OCI-LY7 (cell line): Measurements from ENCODE around the gene RNF26. TPM values are rescaled to one million over a fixed set of nuclear protein-coding genes. Genes with fewer than 3 reads are reported as not detected.

Source experiments
- BruUV-seq: library from RNA; stranded (reverse); fragments of 400-500 nt; replicated peaks from 2 replicates; lab custom pipeline; 2021; lab: Mats Ljungman, UMichigan
- CTCF ChIA-PET: fragments of 300-600 bp; sonication (Branson Sonifier 250); formaldehyde crosslinking; loops from one replicate; lab custom pipeline; 2022; ENCODE audit warnings: antibody characterized with exemption; ENCODE audit not compliant: unreplicated experiment; lab: Charles Lee
- POLR2A ChIA-PET: fragments of 300-600 bp; sonication (Branson Sonifier 250); formaldehyde crosslinking; loops from one replicate; lab custom pipeline; 2022; ENCODE audit warnings: antibody characterized with exemption; lab: Charles Lee
- DNase-seq: peaks from one replicate; pipeline ENCODE4 v3.0.0-alpha.2; 2015; ENCODE audit warnings: low spot score
- H2AFZ ChIP-seq: fragments of 200-600 bp; sonication (generic), shearing (Covaris generic); 2 replicates; pipeline ENCODE4 v1.6.1; 2014; ENCODE audit warnings: mild to moderate bottlenecking, antibody characterized with exemption, low read length, moderate library complexity
- H3K27ac ChIP-seq: fragments of 200-600 bp; sonication (generic); 2 replicates; pipeline ENCODE4 v1.5.1; 2014; ENCODE audit warnings: mixed run types, low read depth, mild to moderate bottlenecking, moderate library complexity, low read length, inconsistent platforms; ENCODE audit not compliant: poor library complexity, severe bottlenecking
- H3K36me3 ChIP-seq: fragments of 200-600 bp; sonication (generic); 2 replicates; pipeline ENCODE4 v1.6.1; 2014; ENCODE audit warnings: mild to moderate bottlenecking, antibody characterized with exemption, low read length, moderate library complexity, mixed read lengths; ENCODE audit not compliant: insufficient read depth
- H3K4me1 ChIP-seq: fragments of 200-600 bp; sonication (generic); 2 replicates; pipeline ENCODE4 v1.5.1; 2014; ENCODE audit warnings: mild to moderate bottlenecking, low read length; ENCODE audit not compliant: insufficient read depth, poor library complexity, severe bottlenecking
- H3K4me2 ChIP-seq: fragments of 200-600 bp; sonication (generic); 2 replicates; pipeline ENCODE4 v1.6.1; 2014; ENCODE audit warnings: mild to moderate bottlenecking, low read length
- H3K4me3 ChIP-seq: fragments of 200-600 bp; sonication (generic); 2 replicates; pipeline ENCODE4 v1.5.1; 2014; ENCODE audit warnings: mild to moderate bottlenecking, low read depth, low read length; ENCODE audit not compliant: poor library complexity, severe bottlenecking
- H3K79me2 ChIP-seq: fragments of 200-600 bp; sonication (generic); 2 replicates; pipeline ENCODE4 v1.6.1; 2016; ENCODE audit warnings: low read depth, mild to moderate bottlenecking, low read length, moderate library complexity, mixed read lengths; ENCODE audit not compliant: insufficient read depth
- H3K9me2 ChIP-seq: fragments of 200-600 bp; sonication (generic); 2 replicates; pipeline ENCODE4 v1.6.1; 2016; ENCODE audit warnings: mild to moderate bottlenecking, low read length, mixed read lengths; ENCODE audit not compliant: insufficient read depth
- H3K9me3 ChIP-seq: fragments of 200-600 bp; sonication (generic); 2 replicates; pipeline ENCODE4 v1.6.1; 2014; ENCODE audit warnings: mild to moderate bottlenecking, mixed run types, low read length, mixed read lengths
- H4K20me1 ChIP-seq: fragments of 200-600 bp; sonication (generic); 2 replicates; pipeline ENCODE4 v1.6.1; 2014; ENCODE audit warnings: mild to moderate bottlenecking, antibody characterized with exemption, low read length, moderate library complexity, mixed read lengths; ENCODE audit not compliant: insufficient read depth
- CTCF ChIP-seq: fragments of 200-600 bp; sonication (generic); conservative IDR thresholded peaks from 2 replicates; pipeline ENCODE4 v1.5.1; 2014; ENCODE audit warnings: mild to moderate bottlenecking, antibody characterized with exemption, low read length, moderate library complexity, mixed read lengths
- EZH2phosphoT487 ChIP-seq: fragments of 200-600 bp; sonication (generic); IDR thresholded peaks from 2 replicates; pipeline ENCODE4 v1.6.1; 2018; ENCODE audit warnings: low read depth, borderline replicate concordance, mild to moderate bottlenecking, mixed run types, antibody characterized with exemption, low read length, moderate library complexity, mixed read lengths
- intact Hi-C: fragments of 100-400 bp; cut with micrococcal nuclease; formaldehyde crosslinking; loops from one replicate; pipeline ENCODE4 v1.10.0; 2022; ENCODE audit not compliant: unreplicated experiment
- total RNA-seq, 2 experiments: library from RNA; depleted of rRNA in 1 of 2; stranded (reverse); fragments of >200 nt in 1 of 2; shearing (Covaris generic) in 1 of 2; gene quantifications; 2 replicates each; pipeline ENCODE4 v1.2.3, GENCODE V29; 2014 to 2022

The RNF26 gene
- total RNA-seq, 2 experiments from 2014 or later, result 13.9 to 52.5 TPM

DNA sequence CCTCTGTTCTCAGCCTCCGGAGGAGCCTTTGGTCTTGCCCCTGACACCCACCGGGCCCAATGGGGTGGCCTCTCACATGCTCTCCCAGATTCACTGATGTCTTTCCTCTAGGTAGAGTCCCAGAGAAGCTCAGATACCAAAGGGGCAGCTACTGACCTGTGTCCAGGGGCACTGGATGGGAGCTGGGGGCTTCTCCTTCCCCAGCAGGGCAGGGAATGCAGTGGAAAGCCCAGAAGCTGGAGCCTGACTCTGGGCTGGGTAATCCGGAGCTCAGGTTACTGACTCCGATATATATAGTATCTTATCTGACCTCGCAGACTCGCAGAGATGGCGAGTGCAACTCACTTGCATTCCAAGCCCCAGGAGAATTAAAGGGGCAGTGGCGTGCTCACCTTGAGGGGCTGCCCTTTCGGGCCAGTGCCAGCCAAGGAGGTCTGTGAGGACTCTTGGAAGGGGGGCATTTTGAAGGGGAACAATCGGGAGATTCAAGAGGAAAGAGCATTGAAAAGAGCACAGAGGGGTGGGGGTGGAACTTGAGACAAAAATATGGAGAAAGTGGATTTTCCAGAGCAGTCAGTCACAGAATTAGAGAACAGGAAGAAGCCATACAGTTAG is 44.6 kb downstream of the RNF26 start:
- no peak overlapping the region for H3K27ac ChIP-seq
- CTCF ChIA-PET, result interaction anchor here (1.0 kb wide), 1 partner anchor 57 kb away, joined by 3 read pairs; no protein-coding TSS in a partner anchor

DNA sequence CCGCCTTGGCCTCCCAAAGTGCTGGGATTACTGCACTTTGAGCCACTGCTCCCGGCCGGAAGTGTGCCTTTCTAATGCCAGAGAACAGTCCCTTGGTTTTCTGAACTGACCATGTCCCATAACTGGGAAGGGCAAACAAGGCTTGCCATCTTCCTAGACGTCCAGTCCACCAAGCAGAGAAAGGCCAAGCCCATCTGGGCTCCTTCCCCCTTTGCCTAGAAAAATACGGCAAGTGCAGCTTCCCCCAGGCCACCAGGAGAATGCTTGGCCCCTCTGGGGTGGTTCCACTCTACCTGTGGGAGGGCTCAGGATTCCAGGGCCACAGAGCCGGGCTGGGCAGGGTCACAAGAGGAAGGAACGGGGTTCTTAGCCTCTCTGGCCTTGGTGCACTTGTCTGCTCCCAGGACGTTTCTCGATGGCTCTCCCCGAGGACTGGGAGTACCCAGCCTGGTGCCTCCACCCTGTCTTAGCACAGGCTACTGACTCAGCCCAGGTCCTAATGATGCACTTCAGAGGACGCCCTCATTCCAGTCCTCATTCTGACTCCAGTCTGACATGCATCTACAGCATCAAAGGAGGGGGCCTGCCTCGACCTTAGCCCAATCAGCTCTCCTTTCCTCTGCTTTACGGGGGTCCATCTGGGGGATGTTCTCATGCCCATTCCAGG is 46.0 kb downstream of the RNF26 start:
- Histone ChIP-seq H2AFZ (no peak overlapping the region; the same call in 1 of the 2 replicates), H3K36me3 (no peaks in the 10 kb centered on the region), H3K4me1 (peaks cover 34% of the 10 kb centered on the region), H4K20me1 (no peaks in the 10 kb centered on the region), H3K4me2 (peak overlapping the region; percentile 80), H3K9me3 (no peaks in the 10 kb centered on the region), H3K79me2 (no peaks in the 10 kb centered on the region), H3K27ac (no peak overlapping the region), H3K4me3 (peak overlapping the region; percentile 69), H3K9me2 (no peaks in the 10 kb centered on the region)
- ChIA-PET POLR2A (interaction anchor here (0.6 to 2.1 kb wide), 5 partner anchors 16 to 716 kb away, joined by 3 to 6 read pairs (median 3); no protein-coding TSS in a partner anchor), CTCF (interaction anchor here (1.1 to 1.2 kb wide), 2 partner anchors 42 to 59 kb away, joined by 3 to 4 read pairs; no protein-coding TSS in a partner anchor)
- intact Hi-C loops, result loop anchor here (2.0 kb wide), 1 partner anchor 95 kb away; no protein-coding TSS in a partner anchor
- no peak for TF ChIP-seq CTCF
- no peak for TF ChIP-seq EZH2phosphoT487
- no peak for DNase-seq
- no TSS peak for BruUV-seq

More for the DNA sequence above, 44.6 kb downstream of the RNF26 start:
- Histone ChIP-seq H3K36me3 (no peaks in the 10 kb centered on the region), H3K9me3 (no peaks in the 10 kb centered on the region), H3K4me1 (peaks cover 42% of the 10 kb centered on the region), H4K20me1 (no peaks in the 10 kb centered on the region), H3K9me2 (no peaks in the 10 kb centered on the region), H3K79me2 (no peaks in the 10 kb centered on the region), H2AFZ (no peak overlapping the region), H3K4me2 (no peak overlapping the region), H3K4me3 (no peak overlapping the region)
- intact Hi-C loops, result no loop called here
- TF ChIP-seq CTCF (no peak), EZH2phosphoT487 (no peak)
- no peak for DNase-seq
- no TSS peak for BruUV-seq
- POLR2A ChIA-PET, result interaction anchor here (0.6 kb wide), 1 partner anchor 123 kb away, joined by 3 read pairs; no protein-coding TSS in a partner anchor
